Stimulated activated CD4-positive, alpha-beta T cell treated with anti-CD3 and anti-CD28 coated beads, TNF-alpha, amount 100 ng/mL, for 24 hours (primary cell): Measurements from ENCODE around the gene EIF4A2.
"Not testable (repeated sequence)": the region's sequence is repeated elsewhere in the genome, so short reads cannot be mapped to it uniquely, and the experiment has no call there.

ENCODE experiments used
- DNase-seq, 3 experiments: peaks; one replicate each; pipeline ENCODE4 v3.0.0-alpha.2; 2020; ENCODE audit warnings: low read depth in 3 of 3

EIF4A2 gene

DNA sequence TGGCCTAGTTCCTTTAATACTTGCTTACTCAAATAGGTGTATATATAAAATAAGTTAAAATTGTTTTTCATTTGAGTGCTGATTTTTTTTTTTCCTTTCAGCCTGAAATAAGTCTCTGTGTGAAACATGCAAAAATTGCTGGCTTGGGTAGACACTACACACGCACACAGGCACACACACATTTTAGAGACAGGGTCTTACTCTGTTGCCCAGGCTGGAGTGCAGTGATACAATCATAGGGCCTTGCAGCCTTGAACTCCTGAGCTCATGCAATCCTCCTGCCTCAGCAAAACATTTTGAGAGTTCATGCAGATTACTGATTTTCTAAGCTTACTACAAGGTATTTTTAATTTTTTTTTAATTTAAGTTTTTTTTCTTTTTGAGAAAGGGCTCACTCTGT lies 35.6 kb downstream of the EIF4A2 start:
- DNase-seq, result no peak

DNA sequence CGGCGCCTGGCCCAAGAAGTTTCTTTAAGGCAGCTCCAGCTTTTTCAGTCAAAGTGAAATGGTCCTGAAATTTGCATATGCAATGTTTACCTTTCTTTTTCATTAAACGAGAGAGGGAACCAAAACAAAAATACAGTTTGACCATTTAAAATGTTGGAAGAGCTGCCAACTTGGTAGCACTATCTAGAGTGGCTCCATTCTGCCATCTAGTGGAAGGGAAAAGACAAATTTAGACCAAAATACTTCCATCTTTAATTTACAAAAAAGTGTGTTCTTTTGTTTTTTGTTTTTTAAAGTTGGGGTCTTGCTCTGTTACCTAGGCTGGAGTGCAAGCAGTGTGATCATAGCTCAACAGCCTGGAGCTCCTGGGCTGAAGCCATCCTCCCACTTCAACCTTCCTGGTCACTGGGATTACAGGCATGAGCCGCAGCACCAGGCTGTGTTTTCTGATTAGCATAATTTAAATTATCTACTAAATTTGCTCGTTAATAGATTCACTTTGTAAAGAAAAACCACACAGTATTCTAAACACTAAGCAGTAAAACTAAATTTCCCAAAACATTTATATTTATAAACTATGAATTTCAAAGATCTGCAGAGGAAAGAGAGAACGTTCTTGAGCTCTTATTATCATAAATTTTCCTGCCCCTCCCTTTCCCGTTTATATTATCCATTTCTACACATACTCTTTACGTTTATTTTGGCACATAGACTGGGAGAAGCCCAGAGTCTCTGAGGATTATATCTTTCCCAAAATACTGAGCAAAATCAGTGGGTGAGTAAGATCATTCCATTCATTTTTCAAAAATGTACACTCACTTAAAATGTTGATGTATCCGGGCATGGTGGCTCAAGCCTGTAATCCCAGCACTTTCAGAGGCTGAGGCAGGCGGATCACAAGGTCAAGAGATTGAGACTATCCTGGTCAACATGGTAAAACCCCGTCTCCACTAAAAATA lies 38.3 kb downstream of the EIF4A2 start:
- no peak for DNase-seq

DNA sequence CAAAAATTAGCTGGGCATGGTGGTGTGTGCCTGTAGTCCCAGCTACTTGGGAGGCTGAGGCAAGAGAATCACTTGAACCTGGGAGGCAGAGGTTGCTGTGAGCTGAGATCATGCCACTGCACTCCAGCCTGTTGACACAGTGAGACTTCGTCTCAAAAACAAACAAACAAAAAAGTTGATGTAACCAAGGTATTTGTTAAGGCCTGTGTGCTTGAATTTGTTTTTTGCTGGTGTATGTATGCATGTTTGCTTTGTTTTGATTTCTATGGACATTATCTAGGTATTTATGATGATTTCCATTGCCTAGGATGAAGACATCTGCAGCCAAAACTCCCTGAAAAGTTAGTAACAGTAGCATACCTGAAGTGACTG lies 39.0 kb downstream of the EIF4A2 start:
- DNase-seq, result not testable (repeated sequence)

DNA sequence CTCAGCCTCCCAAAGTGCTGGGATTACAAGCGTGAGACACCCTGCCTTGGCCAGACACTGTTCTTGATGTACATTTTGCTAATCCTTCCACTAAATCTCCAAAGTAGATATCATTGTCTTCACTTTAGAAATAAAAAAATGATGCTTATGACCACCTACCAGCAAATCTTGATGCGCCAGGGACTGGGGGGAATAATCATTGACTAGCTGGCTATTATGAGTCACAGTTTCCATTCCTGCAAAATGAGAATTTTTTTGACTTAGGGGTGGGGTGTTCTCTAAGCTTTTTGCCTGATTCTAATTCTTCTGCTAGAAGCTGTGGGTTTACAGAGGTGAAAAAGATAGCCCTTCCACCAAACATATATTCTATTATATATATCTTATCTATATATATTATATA lies 40.0 kb downstream of the EIF4A2 start:
- no peak for DNase-seq

DNA sequence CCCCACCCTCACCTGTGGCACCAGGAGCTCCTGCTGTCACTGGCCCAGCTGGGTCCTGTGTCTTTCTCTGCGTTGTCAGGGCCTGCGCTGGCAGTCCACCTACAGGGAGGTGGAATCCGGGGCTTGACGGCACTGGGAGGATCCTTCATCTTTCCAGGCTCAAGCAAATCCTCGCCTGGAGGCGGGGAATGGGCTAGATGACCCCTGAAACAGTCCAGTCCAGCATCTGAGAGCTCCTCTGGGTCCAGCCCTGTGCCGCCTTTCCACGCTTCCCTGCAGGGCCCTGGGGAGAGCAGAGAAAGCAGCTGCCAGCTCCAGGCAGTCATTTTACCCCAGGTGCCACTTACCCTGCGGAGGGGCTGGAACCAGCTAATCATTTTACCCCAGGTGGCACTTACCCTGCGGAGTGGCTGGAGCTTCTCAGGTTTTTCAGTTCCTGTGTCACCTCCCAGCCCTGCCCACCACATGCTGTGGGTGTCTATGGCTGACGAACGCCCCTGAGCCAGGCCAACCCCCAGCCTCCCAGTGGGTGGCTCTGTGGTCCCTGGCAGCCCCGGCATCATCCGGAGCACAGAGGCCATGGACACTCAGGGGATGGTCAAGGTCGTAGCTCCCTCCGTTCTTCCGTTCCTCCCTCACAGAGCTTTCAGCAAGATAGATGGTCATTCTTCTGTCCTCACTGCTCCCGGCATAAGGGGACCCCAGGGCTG lies 41.2 kb downstream of the EIF4A2 start:
- no peak for DNase-seq

DNA sequence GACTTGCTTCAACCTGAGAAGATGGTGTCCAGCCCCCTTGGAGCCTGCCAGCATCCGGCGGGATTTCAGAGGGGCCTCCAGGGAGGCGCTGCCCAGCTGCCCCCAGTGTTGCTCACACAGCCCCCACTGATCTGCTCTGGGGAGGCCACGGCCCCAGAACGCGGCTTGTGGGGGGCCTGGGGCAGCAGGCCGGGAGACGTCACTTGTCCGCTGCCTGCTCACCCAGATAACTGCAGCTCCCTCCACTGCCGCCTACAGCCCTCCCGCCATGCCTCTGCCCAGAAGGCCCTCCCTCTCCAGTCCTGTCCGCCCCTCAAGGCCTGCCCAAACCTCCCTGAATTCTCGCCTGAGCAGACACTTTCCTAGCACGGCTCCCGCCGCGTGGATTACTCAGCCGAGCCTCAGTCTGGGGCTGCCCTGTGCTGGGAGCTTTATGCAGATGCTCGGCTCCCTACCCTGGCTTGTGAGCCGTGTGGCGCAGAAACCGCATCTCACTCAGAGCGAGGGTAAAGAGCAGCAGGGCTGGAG lies 42.0 kb downstream of the EIF4A2 start:
- DNase-seq, result peak; percentile 30 to 59 (median 36)

DNA sequence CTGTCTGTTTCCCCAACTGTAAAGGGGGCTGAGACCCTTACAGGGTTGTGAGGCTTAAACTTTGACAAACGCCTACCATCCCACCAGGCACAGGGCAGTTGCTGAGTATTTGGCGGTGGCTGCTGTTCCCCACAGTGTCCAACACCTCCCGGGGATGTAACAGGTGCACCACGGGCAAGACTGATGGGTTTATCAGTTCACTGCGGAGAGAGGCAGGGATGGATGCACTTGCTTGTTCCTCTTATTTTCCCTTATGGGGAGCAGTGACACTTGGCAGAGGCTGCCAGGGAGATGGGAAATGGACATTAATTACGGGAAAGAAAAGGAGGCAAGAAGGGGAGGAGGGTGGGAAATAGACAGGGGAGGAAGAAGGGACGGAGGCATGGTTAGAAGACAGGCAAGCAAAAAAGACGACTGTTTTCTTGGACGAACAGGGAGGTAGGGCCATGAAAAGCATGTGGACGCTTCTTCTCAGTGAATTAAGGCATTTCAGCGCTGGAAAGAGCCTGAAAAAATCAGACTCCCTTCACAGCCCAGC lies 42.6 kb downstream of the EIF4A2 start:
- no peak for DNase-seq

DNA sequence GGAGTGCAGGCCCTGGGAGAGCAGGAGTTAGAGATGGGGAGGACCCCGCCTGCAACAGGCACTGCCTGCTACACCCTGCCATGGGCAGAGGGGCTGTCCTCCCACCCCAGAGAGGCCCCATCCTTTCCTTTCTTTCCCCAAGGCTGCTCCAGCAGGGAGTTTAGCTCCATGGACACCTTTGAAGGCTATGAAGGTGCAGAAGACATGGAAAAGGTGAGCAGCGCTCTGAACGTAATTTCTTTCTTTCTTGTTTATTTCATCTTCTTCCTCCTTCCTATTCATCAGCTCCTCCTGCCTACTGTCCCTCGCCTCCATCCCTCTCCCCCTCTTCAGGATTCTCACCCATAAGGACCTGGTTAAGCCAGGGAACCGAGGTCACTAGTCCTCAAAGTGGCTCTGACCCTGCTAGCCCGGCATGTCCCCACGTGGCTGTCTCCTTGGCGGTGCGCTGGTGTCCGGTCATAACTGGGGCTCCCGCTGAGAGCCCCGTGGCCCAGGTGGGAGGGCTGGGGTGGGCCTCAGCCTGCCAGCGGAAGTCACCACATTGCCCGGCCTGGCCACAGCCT lies 43.1 kb downstream of the EIF4A2 start:
- no peak for DNase-seq

DNA sequence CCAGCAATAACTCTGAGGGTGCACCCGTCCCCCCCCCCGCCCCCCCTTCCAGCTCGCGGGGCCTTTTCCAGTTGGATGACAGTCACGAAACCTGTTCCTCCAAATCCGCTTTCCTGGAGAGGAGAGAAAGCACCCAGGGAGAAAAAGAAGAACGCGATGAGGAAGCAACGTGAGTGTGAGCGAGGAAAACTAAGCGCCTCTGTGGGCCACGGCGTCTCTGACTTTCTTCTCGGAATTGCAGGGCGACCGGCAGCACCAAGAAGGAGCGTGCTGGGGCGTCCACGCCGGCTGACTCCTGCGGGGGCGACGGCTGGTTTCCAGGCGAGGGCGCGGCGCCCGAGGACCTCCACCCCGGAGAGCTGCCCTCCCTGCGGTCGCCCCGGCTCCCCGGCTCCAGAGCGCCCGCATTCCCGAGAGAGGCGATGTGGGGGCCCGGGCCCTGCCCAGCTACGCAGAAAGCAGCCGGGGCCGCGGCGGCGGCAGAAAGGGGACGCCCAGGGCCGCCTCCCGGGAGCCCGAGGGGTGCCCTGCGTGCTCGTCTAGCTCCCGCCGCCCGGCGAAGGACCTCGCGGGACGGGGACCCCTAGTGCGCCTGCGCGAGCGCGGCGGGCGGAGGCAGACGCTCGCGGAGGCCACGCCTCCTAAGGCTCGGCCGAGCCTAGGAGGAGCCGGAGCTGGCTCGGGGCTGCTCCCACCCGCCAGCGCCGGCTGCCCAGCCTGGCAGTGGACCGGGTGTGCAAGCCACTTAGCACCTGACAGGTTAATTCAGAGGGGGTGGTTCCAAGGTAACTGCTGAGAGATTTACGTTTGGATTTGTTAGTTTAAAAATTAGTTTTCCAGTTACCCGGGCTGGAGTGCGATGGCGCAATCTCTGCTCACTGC lies 43.8 kb downstream of the EIF4A2 start:
- DNase-seq, result peak; percentile 62 to 83 (median 74)

DNA sequence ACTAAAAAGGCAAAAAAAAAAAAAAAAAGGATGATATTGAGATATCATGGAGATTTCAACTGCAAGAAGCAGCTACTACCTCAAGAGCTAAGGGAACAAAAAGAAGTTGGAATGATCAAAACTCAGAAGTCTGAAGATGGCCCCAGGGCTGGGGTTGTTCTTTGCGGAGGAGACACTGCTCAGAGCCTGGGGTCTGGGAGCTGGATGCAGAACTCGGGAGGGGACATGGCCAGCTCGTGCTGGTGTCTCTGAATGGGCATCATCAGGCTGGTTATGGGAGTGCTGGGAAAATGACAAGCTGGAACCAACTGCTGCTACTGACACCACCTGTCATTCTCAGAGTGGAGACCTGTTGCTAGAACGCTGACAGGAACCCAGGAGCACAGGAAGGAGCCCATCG lies 45.0 kb downstream of the EIF4A2 start:
- no peak for DNase-seq

DNA sequence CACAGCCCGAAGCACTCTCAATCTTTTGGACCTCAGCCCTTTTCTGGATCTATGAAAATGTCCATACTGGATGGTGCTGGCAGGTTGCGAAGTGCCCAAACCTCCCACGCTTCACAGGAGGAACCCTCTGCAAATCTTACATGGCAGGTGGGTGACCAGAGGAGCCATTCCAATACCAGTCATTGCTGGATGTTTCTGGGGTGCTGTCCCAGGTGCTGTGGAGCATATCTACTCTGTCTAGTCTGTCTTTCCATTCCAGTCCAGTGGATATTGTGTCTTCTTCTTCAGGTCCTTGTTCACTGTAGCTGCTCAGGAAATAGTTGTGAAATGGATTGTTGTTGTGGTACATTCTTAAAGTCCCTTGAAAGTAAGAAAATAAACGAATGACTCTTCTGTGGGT lies 48.4 kb downstream of the EIF4A2 start:
- DNase-seq, result no peak

DNA sequence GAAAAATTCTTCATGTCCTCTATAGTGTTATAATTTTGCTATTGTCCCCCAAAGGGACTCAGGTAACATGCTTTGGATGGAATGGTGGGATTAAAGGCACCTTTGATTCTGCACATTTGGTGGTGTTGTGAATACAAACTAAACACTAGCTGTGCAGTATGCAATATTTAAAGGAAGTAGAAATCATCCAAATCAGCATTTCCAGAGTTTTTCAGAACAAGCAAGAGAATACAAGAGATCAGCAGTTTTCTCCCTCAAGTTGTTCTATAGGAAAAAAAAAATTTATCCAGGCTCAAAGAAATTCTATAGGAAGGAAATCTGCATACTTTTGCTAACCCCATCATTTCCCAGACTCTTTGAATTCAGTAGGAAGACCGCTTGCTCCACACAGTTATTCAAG lies 48.9 kb downstream of the EIF4A2 start:
- no peak for DNase-seq
